ENCODE results near the gene HMCN2.

DNA sequence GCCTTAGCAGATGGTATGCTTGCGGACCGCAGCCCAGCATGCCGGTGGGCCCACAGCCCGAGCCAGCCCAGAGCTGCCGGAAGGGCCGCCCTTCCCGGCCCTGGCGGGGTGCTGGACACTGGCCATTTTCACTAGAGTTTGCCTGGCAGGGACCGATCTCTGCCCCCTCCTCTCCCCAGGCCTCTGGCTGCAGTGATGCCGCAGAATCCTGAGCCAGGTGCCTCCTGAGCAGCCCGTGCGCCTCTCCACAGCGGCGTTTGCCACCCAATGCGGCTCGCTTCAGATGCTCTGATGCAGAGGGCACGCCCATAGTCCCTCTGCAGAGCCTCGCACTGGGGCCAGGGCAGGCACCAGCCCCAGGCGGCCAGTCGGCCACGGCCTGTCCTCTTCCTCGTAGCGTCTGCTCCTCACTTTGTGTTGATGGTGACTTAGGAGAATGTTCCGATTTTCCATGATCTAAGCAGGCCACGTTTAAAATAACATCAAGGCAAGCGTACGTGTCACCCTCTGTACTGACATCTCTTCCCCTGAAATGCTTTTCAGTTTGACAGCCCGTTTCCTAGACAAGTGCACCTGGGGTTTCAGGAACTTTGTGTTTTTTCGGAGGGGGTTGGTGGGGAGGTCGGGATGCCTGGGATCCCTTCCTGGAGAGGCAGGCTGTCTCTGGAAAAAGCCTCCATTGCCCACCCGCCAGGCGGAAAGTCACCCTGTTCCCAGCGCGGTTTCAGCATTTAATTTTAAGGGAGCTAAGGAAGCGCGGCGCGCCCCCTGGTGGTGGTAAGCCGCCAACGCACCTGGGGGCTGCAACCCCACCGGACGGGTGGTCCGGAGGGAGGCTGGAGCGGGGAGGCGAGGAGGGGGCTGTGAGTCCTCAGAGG, 29.8 kb upstream of the HMCN2 start:
- no peak for TF ChIP-seq ZNF416 (CRISPR knock-in tag; IDR thresholded peaks at IDR 0.05)
- peak; percentile 99 for TF ChIP-seq CTCF (IDR thresholded peaks at IDR 0.05)
- TF ChIP-seq, protein P1, sequence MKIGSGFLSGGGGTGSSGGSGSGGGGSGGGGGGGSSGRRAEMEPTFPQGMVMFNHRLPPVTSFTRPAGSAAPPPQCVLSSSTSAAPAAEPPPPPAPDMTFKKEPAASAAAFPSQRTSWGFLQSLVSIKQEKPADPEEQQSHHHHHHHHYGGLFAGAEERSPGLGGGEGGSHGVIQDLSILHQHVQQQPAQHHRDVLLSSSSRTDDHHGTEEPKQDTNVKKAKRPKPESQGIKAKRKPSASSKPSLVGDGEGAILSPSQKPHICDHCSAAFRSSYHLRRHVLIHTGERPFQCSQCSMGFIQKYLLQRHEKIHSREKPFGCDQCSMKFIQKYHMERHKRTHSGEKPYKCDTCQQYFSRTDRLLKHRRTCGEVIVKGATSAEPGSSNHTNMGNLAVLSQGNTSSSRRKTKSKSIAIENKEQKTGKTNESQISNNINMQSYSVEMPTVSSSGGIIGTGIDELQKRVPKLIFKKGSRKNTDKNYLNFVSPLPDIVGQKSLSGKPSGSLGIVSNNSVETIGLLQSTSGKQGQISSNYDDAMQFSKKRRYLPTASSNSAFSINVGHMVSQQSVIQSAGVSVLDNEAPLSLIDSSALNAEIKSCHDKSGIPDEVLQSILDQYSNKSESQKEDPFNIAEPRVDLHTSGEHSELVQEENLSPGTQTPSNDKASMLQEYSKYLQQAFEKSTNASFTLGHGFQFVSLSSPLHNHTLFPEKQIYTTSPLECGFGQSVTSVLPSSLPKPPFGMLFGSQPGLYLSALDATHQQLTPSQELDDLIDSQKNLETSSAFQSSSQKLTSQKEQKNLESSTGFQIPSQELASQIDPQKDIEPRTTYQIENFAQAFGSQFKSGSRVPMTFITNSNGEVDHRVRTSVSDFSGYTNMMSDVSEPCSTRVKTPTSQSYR (CRISPR knock-in tag; IDR thresholded peaks at IDR 0.05) = no peak
- TF ChIP-seq ATF1 (CRISPR knock-in tag; IDR thresholded peaks at IDR 0.05) = no peak
- TF ChIP-seq, protein P2, sequence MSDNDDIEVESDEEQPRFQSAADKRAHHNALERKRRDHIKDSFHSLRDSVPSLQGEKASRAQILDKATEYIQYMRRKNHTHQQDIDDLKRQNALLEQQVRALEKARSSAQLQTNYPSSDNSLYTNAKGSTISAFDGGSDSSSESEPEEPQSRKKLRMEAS (CRISPR knock-in tag; IDR thresholded peaks at IDR 0.05) = no peak
- no peak for TF ChIP-seq ZNF138 (CRISPR knock-in tag; conservative IDR thresholded peaks at IDR 0.05)
- TF ChIP-seq CREM (CRISPR knock-in tag; IDR thresholded peaks at IDR 0.05) = no peak
- no peak for TF ChIP-seq GABPB1 (CRISPR knock-in tag; IDR thresholded peaks at IDR 0.05)

Data from WTC11 (cell line).